Measurements from ENCODE around the gene RAI1.

The RAI1 gene

GRCh38 chr17:17700251-17700969 lies 19.2 kb downstream of the RAI1 start:
- DNase-seq (ENCODE audit: low spot score): no peak

GRCh38 chr17:17701112-17701511 lies 19.9 kb downstream of the RAI1 start:
- no peak for DNase-seq (ENCODE audit: low spot score)

- DNase-seq (ENCODE audit: low spot score): no peak
Measured at GRCh38 chr17:17701658-17702057, 20.4 kb downstream of the RAI1 start.

- no peak for DNase-seq (ENCODE audit: low spot score)
Measured at GRCh38 chr17:17702449-17703139, 21.3 kb downstream of the RAI1 start.

- no peak for DNase-seq (ENCODE audit: low spot score)
Measured at GRCh38 chr17:17703140-17703919, 22.1 kb downstream of the RAI1 start.

- no peak for DNase-seq (ENCODE audit: low spot score)
Measured at GRCh38 chr17:17704931-17705330, 23.7 kb downstream of the RAI1 start.

GRCh38 chr17:17706140-17707060 lies 25.1 kb downstream of the RAI1 start:
- no peak for DNase-seq (ENCODE audit: low spot score)

GRCh38 chr17:17708295-17708694 lies 27.0 kb downstream of the RAI1 start:
- DNase-seq (ENCODE audit: low spot score): no peak

GRCh38 chr17:17708816-17709215 lies 27.6 kb downstream of the RAI1 start:
- no peak for DNase-seq (ENCODE audit: low spot score)

- DNase-seq (ENCODE audit: low spot score): no peak
Measured at GRCh38 chr17:17709815-17710321, 28.6 kb downstream of the RAI1 start.

GRCh38 chr17:17710355-17710727 lies 29.1 kb downstream of the RAI1 start:
- no peak for DNase-seq (ENCODE audit: low spot score)

- DNase-seq (ENCODE audit: low spot score): no peak
Measured at GRCh38 chr17:17710728-17711541, 29.7 kb downstream of the RAI1 start.

- DNase-seq (ENCODE audit: low spot score): no peak
Measured at GRCh38 chr17:17711641-17712162, 30.4 kb downstream of the RAI1 start.

- no peak for DNase-seq (ENCODE audit: low spot score)
Measured at GRCh38 chr17:17712268-17712924, 31.1 kb downstream of the RAI1 start.

- DNase-seq (ENCODE audit: low spot score): no peak
Measured at GRCh38 chr17:17713839-17714238, 32.6 kb downstream of the RAI1 start.

GRCh38 chr17:17714261-17714866 lies 33.1 kb downstream of the RAI1 start:
- no peak for DNase-seq (ENCODE audit: low spot score)

- no peak for DNase-seq (ENCODE audit: low spot score)
Measured at GRCh38 chr17:17714879-17715278, 33.6 kb downstream of the RAI1 start.

GRCh38 chr17:17716837-17717523 lies 35.7 kb downstream of the RAI1 start:
- DNase-seq (ENCODE audit: low spot score): no peak

GRCh38 chr17:17718251-17718650 lies 37.0 kb downstream of the RAI1 start:
- DNase-seq (ENCODE audit: low spot score): no peak

All from pons (tissue), 1 donor.